Endothelial cell of coronary artery (primary cell): ENCODE data around the gene KRT25. TPM values are rescaled to one million over a fixed set of nuclear protein-coding genes. Genes with fewer than 3 reads are reported as not detected.

Experiments used
- total RNA-seq: library from RNA; depleted of rRNA; stranded (reverse); fragments of >200 nt; gene quantifications from 2 replicates; pipeline ENCODE4 v1.2.3, GENCODE V29; 2014

Gene KRT25
- total RNA-seq = not detected in 2 replicates

GRCh38 chr17:40755231-40755630, at the start of gene KRT25:
Gene KRT25 (minus strand): TSS chr17:40755331. CDS start chr17:40755271, 60 bp downstream.

DNA sequence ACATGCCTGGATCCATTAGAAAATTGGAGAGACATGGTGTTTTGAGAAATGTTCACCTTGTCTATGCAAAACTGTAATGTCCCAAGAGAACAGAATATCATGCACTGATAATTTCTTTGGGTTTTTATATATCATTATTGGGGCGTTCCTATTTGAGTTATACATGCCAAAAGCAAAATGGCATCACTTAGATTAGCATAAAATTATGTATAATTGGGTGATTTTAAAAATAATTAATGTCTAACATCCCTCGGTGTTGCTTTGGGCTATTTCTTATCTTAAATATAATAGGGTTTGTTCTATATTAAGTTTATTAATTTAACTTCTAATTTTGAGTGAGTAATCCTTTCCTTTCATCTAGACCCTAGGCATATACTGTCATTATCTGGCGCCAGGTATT, 44.7 kb upstream of the KRT25 start, which contains the start of gene KRT28:
TSS of gene KRT28 (minus strand) at position 101 of the 400 bp plus-strand sequence. CDS start at position 35, 66 bp downstream.

DNA sequence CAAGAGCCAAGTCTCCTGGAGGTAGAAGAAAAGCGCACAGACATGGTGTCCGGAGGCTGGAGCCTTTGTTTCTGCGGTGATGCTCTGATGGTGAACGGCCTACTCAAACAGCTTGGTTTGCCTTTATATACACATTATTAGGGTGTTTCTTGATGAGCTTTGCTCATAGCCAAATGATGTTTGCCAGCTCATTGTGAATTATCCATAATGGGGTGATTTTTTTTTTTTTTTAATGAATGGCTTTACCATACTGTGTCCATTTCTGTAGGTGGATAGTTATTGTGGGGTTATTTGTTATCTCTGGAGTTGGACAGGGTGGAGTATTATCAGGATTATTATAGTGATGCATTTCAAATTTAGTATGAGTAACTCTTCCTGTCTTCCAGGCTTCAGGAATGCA, 27.3 kb upstream of the KRT25 start, which contains the start of gene KRT27:
TSS of gene KRT27 (minus strand) at position 101 of the 400 bp plus-strand sequence. CDS start at position 44, 57 bp downstream.

GRCh38 chr17:40772101-40772500, 17.0 kb upstream of the KRT25 start, which contains the start of gene KRT26:
Gene KRT26 (minus strand): TSS chr17:40772201. CDS start chr17:40772113, 88 bp downstream.

DNA sequence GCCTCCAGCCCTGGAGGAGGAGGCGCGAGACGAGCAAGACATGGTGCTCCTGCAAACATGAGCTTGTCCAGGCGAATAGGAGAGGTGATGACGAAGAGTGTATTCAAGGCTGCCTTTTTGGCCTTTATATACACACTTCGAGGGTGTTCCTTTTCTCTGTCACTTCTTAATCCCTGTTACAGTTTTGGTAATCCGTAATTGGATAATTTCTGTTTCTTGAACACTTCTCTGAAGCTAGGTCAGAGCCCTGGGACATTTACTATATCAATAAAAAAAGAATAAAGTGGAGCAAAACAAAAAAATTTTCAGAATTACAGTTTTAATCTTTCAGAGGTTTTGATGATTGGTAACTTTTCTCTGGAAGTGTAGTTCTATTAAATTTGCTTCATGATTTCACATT, 51.5 kb downstream of the KRT25 start, which contains the start of gene KRT24:
TSS of gene KRT24 (minus strand) at position 101 of the 400 bp plus-strand sequence. CDS start at position 42, 59 bp downstream.

Other genes with a start within 250 kb of the KRT25 start
- under 0.01 and 0.09 TPM in 2 replicates for gene CCR7, start 189.9 kb downstream of the KRT25 start, total RNA-seq
- gene SMARCE1, start 107.5 kb downstream of the KRT25 start, total RNA-seq = 79.2 and 98.3 TPM in 2 replicates
- gene KRT222, start 90.2 kb downstream of the KRT25 start, total RNA-seq = not detected in 2 replicates
- not detected in 2 replicates for gene KRT24, start 51.6 kb downstream of the KRT25 start, total RNA-seq
- not detected in 2 replicates for gene KRT26, start 16.9 kb upstream of the KRT25 start, total RNA-seq
- gene KRT27, start 27.2 kb upstream of the KRT25 start, total RNA-seq = not detected in 2 replicates
- gene KRT28, start 44.6 kb upstream of the KRT25 start, total RNA-seq = not detected in 2 replicates
- 2.7 and 4.0 TPM in 2 replicates for gene KRT10, start 67.3 kb upstream of the KRT25 start, total RNA-seq
- gene KRT12, start 111.9 kb upstream of the KRT25 start, total RNA-seq = not detected in 2 replicates
- not detected in 2 replicates for gene KRT20, start 129.9 kb upstream of the KRT25 start, total RNA-seq
- not detected in 2 replicates for gene KRT23, start 182.3 kb upstream of the KRT25 start, total RNA-seq
- not detected in 2 replicates for gene KRT39, start 211.6 kb upstream of the KRT25 start, total RNA-seq
- gene KRT40, start 229.0 kb upstream of the KRT25 start, total RNA-seq = not detected in 2 replicates
- not detected in 2 replicates for gene KRTAP3-3, start 238.8 kb upstream of the KRT25 start, total RNA-seq
- gene KRTAP3-2, start 244.6 kb upstream of the KRT25 start, total RNA-seq = not detected in 2 replicates